AG04449 (cell line): ENCODE measurements around the gene OAT.

Source experiments
- CTCF ChIA-PET: fragments of 350-600 bp; formaldehyde crosslinking; extraction: SDS; loops from one replicate; lab custom pipeline; 2021; ENCODE audit warnings: antibody characterized with exemption; lab: Yijun Ruan, JAX
- POLR2A ChIA-PET: fragments of 400-600, 350-600 bp; formaldehyde crosslinking; extraction: SDS; loops from one replicate; lab custom pipeline; 2020; ENCODE audit warnings: antibody characterized with exemption, inconsistent platforms; lab: Yijun Ruan, JAX
- DNase-seq: peaks from one replicate; pipeline ENCODE4 v3.0.0-alpha.2; 2010; ENCODE audit warnings: low read depth, low spot score
- H3K4me3 ChIP-seq: 2 replicates; pipeline ENCODE4 v1.5.1; 2011; ENCODE audit warnings: low read depth, mild to moderate bottlenecking, control low read depth, low read length
- CTCF ChIP-seq: IDR thresholded peaks from one replicate; pipeline ENCODE4 v1.5.1; 2011; ENCODE audit warnings: mild to moderate bottlenecking, moderate library complexity, low read length, control low read depth, inconsistent platforms; ENCODE audit not compliant: insufficient read depth; ENCODE audit errors: missing control alignments

OAT gene

GRCh38 chr10:124401633-124402032, 17.1 kb downstream of the OAT start:
- POLR2A ChIA-PET = no interaction called here
- no peak for DNase-seq
- no peak for TF ChIP-seq CTCF
- CTCF ChIA-PET = interaction anchor here (1.1 to 6.4 kb wide), 3 partner anchors 12 to 407 kb away, joined by 5 to 66 read pairs (median 9); no protein-coding TSS in a partner anchor
- H3K4me3 ChIP-seq = no peak overlapping the region

- no peak for DNase-seq
- CTCF ChIA-PET = interaction anchor here (1.4 to 7.6 kb wide), 3 partner anchors 10 to 402 kb away, joined by 4 to 573 read pairs (median 20); no protein-coding TSS in a partner anchor
- no peak overlapping the region for H3K4me3 ChIP-seq
- TF ChIP-seq CTCF = no peak
- POLR2A ChIA-PET = interaction anchor here (1.2 kb wide), 1 partner anchor 399 kb away, joined by 4 read pairs; no protein-coding TSS in a partner anchor
These were observed 24.1 kb downstream of the OAT start for GRCh38 chr10:124394583-124394982.

- ChIA-PET CTCF (interaction anchor here (1.2 to 7.6 kb wide), 5 partner anchors 12 to 420 kb away, joined by 3 to 573 read pairs (median 5); no protein-coding TSS in a partner anchor), POLR2A (interaction anchor here (0.7 kb wide), 1 partner anchor 397 kb away, joined by 3 read pairs; no protein-coding TSS in a partner anchor)
- no peak for DNase-seq
- no peak for TF ChIP-seq CTCF
- H3K4me3 ChIP-seq = no peak overlapping the region
These were observed 25.9 kb downstream of the OAT start for GRCh38 chr10:124392626-124393342.

GRCh38 chr10:124390471-124391187, 28.1 kb downstream of the OAT start:
- no peak for DNase-seq
- ChIA-PET CTCF (interaction anchor here (0.7 to 7.6 kb wide), 26 partner anchors 9 to 816 kb away, joined by 3 to 573 read pairs (median 10); no protein-coding TSS in a partner anchor), POLR2A (interaction anchor here (1.1 to 1.8 kb wide), 2 partner anchors 394 to 396 kb away, joined by 3 to 7 read pairs; no protein-coding TSS in a partner anchor)
- no peak overlapping the region for H3K4me3 ChIP-seq
- no peak for TF ChIP-seq CTCF

GRCh38 chr10:124389613-124390361, 28.9 kb downstream of the OAT start:
- ChIA-PET POLR2A (interaction anchor here (1.0 to 1.8 kb wide), 3 partner anchors 28 to 395 kb away, joined by 3 to 9 read pairs (median 7); no protein-coding TSS in a partner anchor), CTCF (interaction anchor here (0.8 to 7.6 kb wide), 56 partner anchors 10 to 815 kb away, joined by 3 to 573 read pairs (median 6); no protein-coding TSS in a partner anchor)
- TF ChIP-seq CTCF = no peak
- DNase-seq = no peak
- H3K4me3 ChIP-seq = peak overlapping the region; percentile 37; the same call in 1 of the 2 replicates
